Activated naive CD4-positive, alpha-beta T cell treated with anti-CD3 and anti-CD28 coated beads, Interleukin-2, amount 50 U/mL, for 72 hours (primary cell): ENCODE measurements around the gene ABHD12. TPM values are rescaled to one million over a fixed set of nuclear protein-coding genes. Genes with fewer than 3 reads are reported as not detected.

Source experiments
- ATAC-seq, 2 donors: fragments of 150-1000 bp; cut with Tn5 transposase; 2 replicates each; pipeline ENCODE4 v1.10.0; 2021; ENCODE audit warnings: mild to moderate bottlenecking in 2 of 2, moderate library complexity in 2 of 2
- DNase-seq, 2 donors: peaks; one replicate each; pipeline ENCODE4 v3.0.0; 2021 to 2022; ENCODE audit warnings: low spot score in 2 of 2
- H3K27ac Mint-ChIP-seq, 2 donors: one replicate each; pipeline ENCODE4 v1.8.0; 2022; ENCODE audit warnings: mild to moderate bottlenecking in 2 of 2, mixed read lengths in 2 of 2
- H3K36me3 Mint-ChIP-seq, 2 donors: one replicate each; pipeline ENCODE4 v1.8.0; 2022; ENCODE audit warnings: mixed read lengths in 2 of 2
- H3K9me3 Mint-ChIP-seq, 2 donors: one replicate each; pipeline ENCODE4 v1.8.0; 2022; ENCODE audit warnings: mixed read lengths in 2 of 2
- total RNA-seq, 2 donors: library from RNA; stranded (reverse); gene quantifications; one replicate each; pipeline ENCODE4 v1.2.3, GENCODE V29; 2022

The ABHD12 gene
- total RNA-seq, 2 donors from 2014 or later: 13.8 to 20.2 TPM

- Mint-ChIP-seq H3K36me3 (no peaks in the 10 kb centered on the region), H3K27ac (no peak overlapping the region), H3K9me3 (no peaks in the 10 kb centered on the region)
- DNase-seq: no peak
- ATAC-seq: no peak
These were observed 4.4 kb upstream of the ABHD12 start for GRCh38 chr20:25394996-25395395.

DNA sequence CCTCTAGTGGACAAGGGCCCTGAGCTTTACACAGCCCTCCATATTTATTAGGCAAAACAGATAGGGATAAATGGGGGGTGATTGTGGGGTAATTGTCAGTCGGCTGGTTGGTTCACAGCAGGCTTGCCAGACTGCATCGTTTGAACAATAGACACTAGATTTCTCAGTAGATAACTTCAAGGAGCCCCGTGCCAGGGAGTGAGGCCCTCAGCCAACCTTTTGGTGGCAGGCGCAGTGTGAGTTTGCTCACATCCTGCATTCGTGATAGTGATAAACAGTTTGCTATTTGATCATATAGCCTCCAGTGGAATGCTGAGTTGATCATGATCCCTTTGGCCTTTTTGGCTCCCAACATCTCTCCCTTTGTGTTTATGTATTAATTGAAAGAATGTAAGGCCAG is 3.6 kb upstream of the ABHD12 start:
- DNase-seq (no peak), ATAC-seq (no peak)
- Mint-ChIP-seq H3K27ac (no peak overlapping the region), H3K36me3 (no peaks in the 10 kb centered on the region), H3K9me3 (no peaks in the 10 kb centered on the region)

DNA sequence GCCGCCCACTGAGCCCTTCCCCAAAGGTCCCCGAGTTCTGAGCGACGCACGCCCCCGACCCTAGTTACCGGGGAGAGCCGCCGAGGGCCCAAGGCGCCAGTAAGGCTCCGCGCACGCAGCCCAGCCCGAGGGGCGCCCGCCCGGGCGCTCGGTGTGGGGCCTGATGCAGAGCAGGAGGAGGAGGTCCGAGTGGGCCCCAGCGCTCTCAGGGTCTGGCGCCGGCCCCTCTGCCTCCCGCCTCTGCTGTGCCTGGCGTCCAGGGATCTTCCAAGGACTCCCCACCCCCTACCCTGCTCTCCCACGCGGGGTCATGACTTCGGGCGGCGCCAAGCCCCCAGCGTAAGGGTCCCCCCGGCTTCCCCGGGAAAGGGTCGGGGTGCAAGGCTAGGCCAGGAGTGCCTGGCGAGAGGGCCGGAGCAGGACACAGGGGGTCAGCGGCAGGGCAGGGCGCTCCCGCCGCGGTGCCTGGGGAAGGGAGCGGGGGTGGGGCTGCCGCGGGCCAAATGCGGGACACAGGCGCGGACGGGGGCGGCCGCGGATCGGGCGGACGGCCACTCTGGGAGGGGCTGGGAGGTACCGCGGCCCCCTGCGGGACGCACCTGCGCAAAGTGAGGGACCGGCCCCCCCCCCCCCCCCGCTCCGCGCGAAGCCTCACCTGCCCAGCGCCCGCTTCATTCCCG is 637 bp downstream of the ABHD12 start:
- Mint-ChIP-seq H3K27ac (peak overlapping the region in 1 of 2 donors; percentile 65), H3K36me3 (peaks cover 0 to 5% of the 10 kb centered on the region in 2 donors), H3K9me3 (no peaks in the 10 kb centered on the region)
- DNase-seq (peak; percentile 25 to 61), ATAC-seq (peak in 1 of 2 donors; percentile 17)

DNA sequence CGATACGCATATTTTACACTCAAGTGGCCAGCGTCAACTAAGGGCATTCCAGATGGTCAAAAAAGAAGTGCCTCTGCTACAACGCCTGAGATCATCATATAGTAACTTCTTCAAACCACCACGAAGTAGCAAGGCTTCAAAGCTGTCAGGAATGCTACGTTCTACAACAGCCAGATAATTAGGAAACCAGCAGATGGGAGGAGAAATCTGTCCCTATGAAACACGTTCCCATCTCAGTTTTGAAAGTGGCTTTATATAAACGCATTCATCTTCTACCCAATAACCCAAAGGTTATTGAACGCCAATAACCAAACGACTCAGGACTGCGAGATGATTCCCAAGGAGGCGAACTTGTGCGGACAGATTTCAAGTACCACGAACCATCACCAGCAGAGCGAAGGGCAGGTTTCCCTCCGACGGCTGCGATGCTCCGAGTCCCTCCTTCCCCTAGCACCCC is 1.2 kb downstream of the ABHD12 start:
- Mint-ChIP-seq H3K36me3 (peaks cover 0 to 5% of the 10 kb centered on the region in 2 donors), H3K27ac (peak overlapping the region in 1 of 2 donors; percentile 65), H3K9me3 (no peaks in the 10 kb centered on the region)
- no peak for DNase-seq
- ATAC-seq: no peak

DNA sequence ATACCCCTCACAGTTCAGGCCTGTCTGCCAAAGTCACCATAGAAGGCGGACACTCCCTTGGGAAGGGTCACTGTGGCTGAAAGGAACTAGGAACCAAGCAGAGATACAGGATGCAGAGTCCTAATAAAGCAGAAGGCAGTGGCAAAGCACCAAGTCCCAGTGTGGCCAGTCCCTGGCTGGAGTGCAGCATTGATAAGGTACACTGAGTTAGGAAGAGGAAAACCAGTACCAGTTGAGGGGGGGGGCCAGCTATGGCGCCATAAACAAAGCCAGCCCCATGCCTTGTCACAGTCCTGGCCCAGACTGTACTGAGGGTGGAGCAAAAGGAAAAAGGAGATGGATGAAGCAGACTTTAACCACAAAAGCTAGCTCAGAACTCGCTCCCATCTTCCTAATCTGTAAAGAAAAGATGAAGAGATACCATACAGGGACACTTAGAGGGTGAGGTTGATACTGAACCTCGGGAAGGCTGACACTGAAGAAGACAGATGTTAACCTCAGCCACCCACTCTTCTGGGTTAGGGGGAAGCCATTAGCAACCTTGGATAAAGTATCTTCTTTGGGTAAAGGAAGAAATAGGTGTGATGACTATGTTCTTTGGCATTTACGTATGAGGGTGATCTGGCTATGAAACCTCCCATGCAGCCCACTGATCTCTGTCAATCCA is 7.8 kb downstream of the ABHD12 start:
- ATAC-seq: peak in 1 of 2 donors; percentile 50
- Mint-ChIP-seq H3K27ac (no peak overlapping the region), H3K9me3 (no peaks in the 10 kb centered on the region), H3K36me3 (peaks cover 0 to 13% of the 10 kb centered on the region in 2 donors)
- DNase-seq: no peak

DNA sequence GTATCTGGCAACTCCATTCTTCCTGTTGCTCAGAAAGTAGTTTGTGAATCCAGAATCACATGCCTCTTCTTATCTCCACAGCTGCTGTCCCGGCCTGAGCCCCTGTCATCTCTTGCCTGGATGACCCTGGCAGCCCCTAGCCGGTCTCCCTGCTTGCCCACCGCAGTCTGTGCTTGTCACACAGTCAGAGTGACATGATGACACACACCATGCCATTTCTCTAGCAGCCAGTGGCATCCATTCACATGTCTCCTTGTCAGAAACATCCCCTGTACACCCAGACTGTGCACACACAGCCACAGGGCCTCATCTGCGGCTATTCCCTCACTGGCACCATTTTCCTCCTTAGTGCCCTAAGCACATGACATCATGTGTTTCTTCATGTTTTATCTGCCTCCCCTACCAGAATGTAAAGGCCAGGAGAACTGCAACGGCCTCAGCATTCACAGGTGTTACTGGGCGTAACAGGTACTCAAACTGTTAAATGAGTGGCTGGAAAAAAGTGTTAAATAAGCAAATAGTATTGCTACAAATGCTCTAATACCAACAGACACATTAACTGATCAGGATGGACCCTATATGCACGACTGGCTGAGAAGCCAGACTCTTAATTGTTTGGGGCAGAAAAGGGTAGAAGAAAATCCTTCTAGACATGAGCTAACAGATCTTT is 9.6 kb downstream of the ABHD12 start:
- Mint-ChIP-seq H3K27ac (peak overlapping the region; percentile 3 to 5), H3K36me3 (peaks cover 0 to 13% of the 10 kb centered on the region in 2 donors), H3K9me3 (no peaks in the 10 kb centered on the region)
- ATAC-seq (no peak), DNase-seq (no peak)

GRCh38 chr20:25378884-25379733 is 11.5 kb downstream of the ABHD12 start:
- H3K36me3 Mint-ChIP-seq: peaks cover 2 to 21% of the 10 kb centered on the region in 2 donors
- no peak overlapping the region for H3K27ac Mint-ChIP-seq
- no peaks in the 10 kb centered on the region for H3K9me3 Mint-ChIP-seq
- ATAC-seq (no peak), DNase-seq (no peak)

DNA sequence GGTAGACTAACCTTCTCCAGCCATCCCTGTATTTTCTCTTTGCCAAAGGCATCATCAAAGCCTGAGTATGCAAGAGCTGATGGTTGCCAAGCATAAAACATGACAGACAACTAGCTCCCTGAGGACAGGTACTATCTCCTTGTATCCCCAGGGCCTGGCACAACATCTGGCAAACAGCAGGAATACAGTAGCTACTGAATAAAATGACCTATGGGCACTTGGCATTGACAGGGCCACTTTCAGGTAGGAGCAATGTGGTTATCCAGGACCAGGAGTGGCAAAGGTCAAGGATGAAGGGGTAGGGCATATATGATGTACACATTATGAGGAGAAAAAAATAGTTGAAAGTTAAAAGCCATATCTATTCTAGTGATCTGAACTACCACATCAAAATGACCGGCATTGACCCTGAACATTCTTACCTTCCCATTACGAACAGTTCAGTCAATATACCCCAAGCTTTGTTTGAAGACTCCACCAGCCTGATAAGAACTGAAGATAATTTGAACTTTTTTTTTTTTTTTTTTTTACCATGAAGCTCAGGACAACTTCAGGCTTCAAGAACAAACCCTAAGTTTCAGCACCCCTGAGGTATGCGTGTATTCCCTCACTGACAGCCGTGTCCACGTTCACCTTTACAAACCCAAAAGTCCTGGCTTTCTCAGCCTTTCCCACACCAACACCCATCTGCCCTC is 12.3 kb downstream of the ABHD12 start:
- no peak overlapping the region for H3K27ac Mint-ChIP-seq
- DNase-seq: no peak
- H3K9me3 Mint-ChIP-seq: no peaks in the 10 kb centered on the region

DNA sequence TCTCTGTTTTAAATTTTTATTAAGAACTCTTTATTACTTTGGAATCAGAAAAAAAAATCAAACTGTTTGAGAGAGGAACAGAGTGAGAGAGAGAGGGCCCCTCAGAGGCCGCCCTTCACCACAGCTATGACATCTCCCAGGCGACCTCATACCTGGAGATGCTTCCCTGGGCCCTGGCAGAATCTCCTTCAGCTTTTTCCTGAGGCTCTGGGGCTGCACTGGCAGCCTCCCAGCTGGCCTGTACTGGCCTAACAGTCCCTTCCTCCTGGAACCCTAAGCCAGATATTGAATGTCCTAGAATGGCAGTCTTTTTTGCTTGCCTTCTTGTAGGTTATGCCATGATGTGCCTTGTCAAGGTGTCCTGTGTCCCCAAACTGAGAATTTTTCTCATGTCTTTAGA is 13.7 kb downstream of the ABHD12 start:
- DNase-seq: no peak
- Mint-ChIP-seq H3K36me3 (peaks cover 9 to 22% of the 10 kb centered on the region in 2 donors), H3K27ac (no peak overlapping the region), H3K9me3 (no peaks in the 10 kb centered on the region)
- ATAC-seq: no peak

More for the DNA sequence above, 12.3 kb downstream of the ABHD12 start:
- H3K36me3 Mint-ChIP-seq: peaks cover 9 to 22% of the 10 kb centered on the region in 2 donors
- no peak for ATAC-seq

DNA sequence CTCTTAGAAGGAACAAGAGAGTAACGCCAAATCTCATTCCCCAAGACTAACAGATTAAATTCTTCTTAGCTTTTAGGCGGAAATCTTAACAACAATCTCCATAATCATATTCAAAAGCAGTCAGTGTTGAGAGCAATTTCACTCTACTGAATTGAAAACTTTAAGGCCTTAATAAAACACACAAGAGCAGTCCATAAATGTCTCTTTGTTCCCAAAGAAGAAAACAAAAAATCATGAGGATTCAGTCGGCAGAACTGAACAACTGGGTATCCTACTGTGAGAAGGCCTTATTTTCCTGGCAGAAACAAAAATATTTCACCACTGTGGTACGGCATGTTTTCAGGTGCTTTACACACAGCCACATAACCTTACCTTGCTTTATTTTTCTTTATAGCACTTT is 14.4 kb downstream of the ABHD12 start:
- ATAC-seq (no peak), DNase-seq (no peak)
- Mint-ChIP-seq H3K36me3 (peaks cover 9 to 21% of the 10 kb centered on the region in 2 donors), H3K9me3 (no peaks in the 10 kb centered on the region), H3K27ac (no peak overlapping the region)

DNA sequence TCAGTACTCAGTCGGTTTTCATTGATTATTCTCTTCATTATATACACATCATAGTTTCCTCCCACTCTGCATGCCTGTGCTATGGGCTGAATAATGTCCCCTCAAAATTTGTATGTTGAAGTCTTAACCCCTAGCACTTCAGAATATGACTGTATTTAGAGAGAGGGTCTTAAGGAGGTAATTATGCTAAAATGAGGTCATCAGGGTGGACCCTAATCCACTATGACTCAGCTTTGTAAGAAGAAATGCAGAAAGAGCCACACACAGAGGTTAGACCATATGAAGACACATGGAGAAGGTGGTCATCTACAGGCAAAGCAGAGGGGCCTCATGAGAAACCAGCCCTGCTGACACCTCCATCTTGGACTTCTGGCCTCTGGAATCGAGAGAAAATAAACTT is 15.8 kb downstream of the ABHD12 start:
- H3K36me3 Mint-ChIP-seq: peaks cover 9% of the 10 kb centered on the region in 2 donors

DNA sequence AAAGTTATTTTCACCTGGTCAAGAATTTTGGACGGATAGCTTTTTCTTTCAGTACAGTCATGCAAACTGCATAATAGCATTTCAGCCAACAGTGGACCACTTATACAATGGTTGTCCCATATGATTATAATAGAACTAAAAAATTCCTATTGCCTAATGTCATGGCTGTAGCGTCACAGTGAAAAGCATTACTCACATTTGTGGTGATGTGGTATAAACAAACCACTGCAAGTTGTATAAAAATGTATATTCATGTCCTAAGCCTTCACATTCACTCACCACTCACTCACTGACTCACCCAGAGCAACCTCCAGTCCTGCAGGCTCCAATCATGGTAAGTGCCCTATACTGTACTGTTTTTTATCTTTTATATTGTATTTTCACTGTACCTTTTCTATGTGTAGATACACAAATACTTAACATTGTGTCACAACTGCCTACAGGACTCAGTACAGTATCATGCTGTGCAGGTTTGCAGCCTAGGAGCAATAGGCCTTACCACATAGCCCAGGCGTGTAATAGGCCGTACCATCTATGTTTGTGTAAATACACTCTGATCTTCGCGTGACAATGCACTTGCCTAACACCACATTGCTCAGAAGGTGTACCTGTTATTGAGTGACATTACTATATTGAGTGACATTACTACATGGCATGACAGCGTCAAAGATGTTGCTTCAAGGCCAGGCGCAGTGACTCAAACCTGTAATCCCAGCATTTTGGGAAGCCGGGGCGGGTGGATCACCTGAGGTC is 17.9 kb downstream of the ABHD12 start:
- H3K9me3 Mint-ChIP-seq: peaks cover 0 to 2% of the 10 kb centered on the region in 2 donors
- no peak overlapping the region for H3K27ac Mint-ChIP-seq
- H3K36me3 Mint-ChIP-seq: peaks cover 9% of the 10 kb centered on the region in 2 donors
- ATAC-seq (peak; percentile 93), DNase-seq (no peak)

More for the DNA sequence above, 15.8 kb downstream of the ABHD12 start:
- ATAC-seq (no peak), DNase-seq (no peak)
- Mint-ChIP-seq H3K27ac (no peak overlapping the region), H3K9me3 (no peaks in the 10 kb centered on the region)

DNA sequence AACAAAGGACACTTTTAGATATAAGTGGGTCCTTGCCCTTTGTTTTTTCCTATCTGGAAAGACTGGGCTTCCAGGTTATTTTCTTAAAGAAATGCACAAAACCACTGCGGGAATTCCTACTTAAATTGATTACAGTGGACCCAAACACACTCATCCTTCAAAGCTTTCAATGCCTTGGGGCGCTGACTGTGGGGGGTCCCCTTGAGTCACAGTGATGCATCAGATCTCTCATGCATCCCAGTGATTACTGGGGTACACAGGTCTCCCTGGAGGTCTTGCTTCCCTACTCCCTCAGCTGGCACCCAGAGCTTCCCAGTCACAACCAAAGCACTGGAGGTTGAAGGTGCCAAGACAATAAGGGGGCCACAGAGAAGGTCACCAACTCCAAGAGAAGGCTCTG is 20.7 kb downstream of the ABHD12 start:
- Mint-ChIP-seq H3K9me3 (peaks cover 0 to 7% of the 10 kb centered on the region in 2 donors), H3K27ac (no peak overlapping the region), H3K36me3 (peaks cover 13 to 15% of the 10 kb centered on the region in 2 donors)
- DNase-seq (no peak), ATAC-seq (no peak)

DNA sequence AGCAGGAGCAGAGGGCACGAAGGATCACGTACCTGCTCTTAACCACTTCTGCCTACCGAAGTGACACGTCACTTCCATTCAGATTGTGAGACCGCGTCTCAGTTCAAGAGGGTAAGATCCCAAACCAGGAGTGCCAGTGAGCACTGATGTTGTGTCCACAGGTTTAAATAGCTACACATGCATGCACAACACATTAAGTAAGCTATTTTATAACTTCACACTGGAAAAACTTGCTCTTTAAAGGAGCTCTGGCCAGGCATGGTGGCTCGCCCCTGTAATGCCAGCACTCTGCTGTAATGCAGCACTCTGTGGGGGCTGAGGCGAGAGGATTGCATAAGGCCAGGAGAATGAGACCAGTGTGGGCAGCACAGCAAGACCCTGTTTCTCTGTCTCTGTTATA is 21.1 kb downstream of the ABHD12 start:
- H3K36me3 Mint-ChIP-seq: peaks cover 13% of the 10 kb centered on the region in 2 donors
- no peak for ATAC-seq

DNA sequence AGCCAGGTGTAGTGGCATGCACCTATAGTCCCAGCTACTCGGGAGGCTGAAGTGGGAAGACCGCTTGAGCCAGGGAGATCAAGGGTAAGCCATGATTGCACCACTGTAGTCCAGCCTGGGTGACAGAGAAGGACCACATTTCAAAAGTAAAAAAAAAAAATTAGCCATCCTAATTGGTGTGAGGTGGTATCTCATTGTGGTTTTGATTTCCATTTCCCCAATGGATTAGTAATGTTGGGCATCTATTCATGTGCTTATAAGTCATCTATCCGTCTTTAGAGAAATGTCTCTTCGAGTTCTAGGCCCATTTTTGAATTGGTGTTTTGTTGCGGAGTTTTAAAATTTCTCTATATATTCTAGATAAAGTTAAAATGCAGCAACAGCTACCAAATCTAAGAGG is 21.7 kb downstream of the ABHD12 start:
- DNase-seq: no peak
- no peak for ATAC-seq
- peaks cover 10 to 13% of the 10 kb centered on the region in 2 donors for H3K36me3 Mint-ChIP-seq
- peaks cover 0 to 7% of the 10 kb centered on the region in 2 donors for H3K9me3 Mint-ChIP-seq
- H3K27ac Mint-ChIP-seq: no peak overlapping the region

More for the DNA sequence above, 21.1 kb downstream of the ABHD12 start:
- H3K27ac Mint-ChIP-seq: no peak overlapping the region
- H3K9me3 Mint-ChIP-seq: peaks cover 0 to 7% of the 10 kb centered on the region in 2 donors
- DNase-seq: no peak
